HUES48 (cell line): ENCODE measurements around the gene PTPRN2.

Source experiments
- H3K27ac ChIP-seq: one replicate; pipeline ENCODE4 v1.7.0; 2013; ENCODE audit warnings: low read depth, low read length, inconsistent platforms
- H3K27me3 ChIP-seq: 2 replicates; pipeline ENCODE4 v1.6.1; 2013; ENCODE audit warnings: mild to moderate bottlenecking, low read length; ENCODE audit not compliant: control insufficient read depth, insufficient read depth
- H3K36me3 ChIP-seq: 2 replicates; pipeline ENCODE4 v1.6.1; 2013; ENCODE audit warnings: low read length; ENCODE audit not compliant: control insufficient read depth, insufficient read depth
- H3K4me1 ChIP-seq: 2 replicates; pipeline ENCODE4 v1.6.1; 2013; ENCODE audit warnings: mild to moderate bottlenecking, low read length; ENCODE audit not compliant: control insufficient read depth, insufficient read depth
- H3K4me3 ChIP-seq: 2 replicates; pipeline ENCODE4 v1.5.1; 2013; ENCODE audit warnings: mild to moderate bottlenecking, low read depth, low read length
- H3K9ac ChIP-seq: 2 replicates; pipeline ENCODE4 v1.6.1; 2013; ENCODE audit warnings: mild to moderate bottlenecking, low read depth, low read length, moderate library complexity
- H3K9me3 ChIP-seq: 2 replicates; pipeline ENCODE4 v1.6.1; 2013; ENCODE audit warnings: low read length; ENCODE audit not compliant: control insufficient read depth, insufficient read depth

Gene PTPRN2

DNA sequence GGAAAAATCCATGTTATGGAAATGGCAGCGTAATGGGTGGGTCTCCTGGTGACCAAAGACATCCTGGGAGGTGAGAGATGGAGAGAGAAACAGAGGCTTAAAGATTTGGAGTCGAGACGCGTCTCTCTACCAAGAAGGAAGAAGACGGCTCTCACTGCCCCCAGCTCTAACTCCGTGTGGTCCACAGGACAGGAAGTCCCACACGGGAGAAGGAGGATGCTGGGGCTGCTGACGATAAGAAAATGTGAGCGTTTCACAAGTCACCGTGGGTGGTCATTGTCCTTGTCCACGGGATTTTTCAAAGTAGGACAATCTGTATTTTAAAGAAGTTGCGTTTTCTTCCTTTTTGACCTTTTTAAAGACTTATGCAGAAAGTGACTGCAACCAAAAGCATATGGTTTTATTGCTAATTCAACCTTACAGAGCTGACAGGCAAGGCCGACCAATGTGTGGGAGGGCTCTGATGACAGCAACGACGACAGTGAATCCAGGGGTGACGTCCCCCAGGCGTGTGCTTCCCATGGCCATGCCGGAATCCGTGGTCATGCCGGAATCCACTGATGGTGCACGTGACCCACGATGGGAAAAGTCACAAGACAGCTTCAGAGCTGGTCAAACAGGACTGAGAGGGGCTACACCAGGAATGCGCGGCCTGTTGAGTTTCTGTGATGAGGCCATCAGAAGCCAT, 341.2 kb downstream of the PTPRN2 start:
- no peak overlapping the region for H3K4me3 ChIP-seq
- no peaks in the 10 kb centered on the region for H3K27me3 ChIP-seq
- peaks cover 54% of the 10 kb centered on the region for H3K9me3 ChIP-seq
- no peaks in the 10 kb centered on the region for H3K36me3 ChIP-seq
- H3K27ac ChIP-seq: no peak overlapping the region
- no peaks in the 10 kb centered on the region for H3K4me1 ChIP-seq
- H3K9ac ChIP-seq: no peak overlapping the region

DNA sequence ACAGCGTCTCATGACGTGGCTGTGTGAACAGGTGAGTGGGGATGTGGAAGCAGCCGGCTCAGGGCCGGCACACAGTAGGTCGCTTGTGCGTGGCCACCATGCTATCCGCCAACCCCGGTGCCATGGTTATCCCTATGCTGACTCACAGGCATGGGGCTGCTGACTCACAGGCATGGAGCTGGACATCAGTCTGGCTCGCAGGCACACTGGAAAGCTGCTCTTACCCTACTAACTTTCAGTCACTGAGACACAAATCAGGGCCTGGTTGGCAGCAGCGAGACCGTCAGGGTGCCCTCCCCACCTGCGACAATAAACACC, 341.9 kb downstream of the PTPRN2 start:
- H3K27ac ChIP-seq: no peak overlapping the region
- no peaks in the 10 kb centered on the region for H3K27me3 ChIP-seq
- no peaks in the 10 kb centered on the region for H3K4me1 ChIP-seq
- no peak overlapping the region for H3K4me3 ChIP-seq
- H3K36me3 ChIP-seq: no peaks in the 10 kb centered on the region
- H3K9me3 ChIP-seq: peaks cover 54% of the 10 kb centered on the region
- H3K9ac ChIP-seq: no peak overlapping the region

DNA sequence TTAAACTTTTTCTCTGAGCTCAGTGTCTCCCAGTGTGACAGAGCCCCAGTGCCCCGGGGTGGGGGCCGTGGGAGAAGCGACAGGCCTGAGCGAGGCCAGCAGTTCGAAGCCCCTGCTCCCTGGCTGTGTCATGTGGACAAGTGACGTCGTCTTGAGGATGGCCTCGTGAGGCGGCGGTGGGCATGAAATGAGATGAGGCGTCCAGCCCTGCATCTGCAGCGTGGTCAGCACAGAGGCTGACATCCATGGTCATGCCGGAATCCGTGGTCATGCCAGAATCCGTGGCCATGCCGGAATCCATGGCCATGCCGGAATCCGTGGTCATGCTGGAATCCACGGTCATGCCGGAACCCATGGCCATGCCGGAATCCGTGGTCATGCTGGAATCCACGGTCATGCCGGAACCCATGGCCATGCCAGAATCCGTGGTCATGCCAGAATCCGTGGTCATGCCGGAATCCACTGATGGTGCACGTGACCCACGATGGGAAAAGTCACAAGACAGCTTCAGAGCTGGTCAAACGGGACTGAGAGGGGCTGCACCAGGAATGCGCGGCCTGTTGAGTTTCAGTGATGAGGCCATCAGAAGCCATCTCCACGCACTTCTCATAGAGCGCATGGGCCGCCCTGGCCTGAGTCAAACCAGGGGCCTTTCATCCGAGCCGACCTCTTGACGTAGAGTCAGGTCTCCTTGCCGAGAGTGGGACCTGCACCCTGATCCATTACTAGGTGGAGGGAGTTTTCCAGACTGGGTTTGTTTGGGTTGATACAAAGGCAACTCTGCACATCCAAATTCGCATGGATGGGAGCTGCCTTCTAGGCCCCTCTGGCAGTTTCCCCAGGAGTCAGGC, 342.5 kb downstream of the PTPRN2 start:
- no peak overlapping the region for H3K27ac ChIP-seq
- H3K36me3 ChIP-seq: no peaks in the 10 kb centered on the region
- H3K4me1 ChIP-seq: no peaks in the 10 kb centered on the region
- no peaks in the 10 kb centered on the region for H3K27me3 ChIP-seq
- H3K9ac ChIP-seq: no peak overlapping the region
- H3K9me3 ChIP-seq: peaks cover 48% of the 10 kb centered on the region
- H3K4me3 ChIP-seq: no peak overlapping the region

DNA sequence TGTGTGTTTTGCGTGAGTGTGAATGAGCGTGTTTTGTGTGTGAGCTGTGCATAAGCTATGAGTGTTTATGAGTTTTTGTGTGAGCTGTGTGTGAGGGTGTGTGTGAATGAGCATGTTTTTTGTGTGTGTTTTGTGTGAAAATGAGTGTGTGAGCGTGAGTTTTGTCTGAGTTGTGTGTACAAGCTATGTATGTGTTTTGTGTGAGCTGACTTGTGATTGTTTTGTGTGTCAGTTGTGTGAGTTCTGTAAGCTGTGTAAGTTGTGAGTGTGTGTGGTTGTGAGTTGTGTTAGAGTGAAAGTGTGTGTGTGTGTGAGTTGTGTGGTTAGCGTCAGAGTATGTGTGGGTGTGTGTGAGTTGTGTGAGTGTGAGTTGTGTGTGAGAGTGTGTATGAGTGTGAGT, 343.2 kb downstream of the PTPRN2 start:
- Histone ChIP-seq H3K27ac (no peak overlapping the region), H3K4me3 (no peak overlapping the region), H3K9ac (no peak overlapping the region), H3K27me3 (no peaks in the 10 kb centered on the region), H3K36me3 (no peaks in the 10 kb centered on the region), H3K9me3 (peaks cover 43% of the 10 kb centered on the region), H3K4me1 (no peaks in the 10 kb centered on the region)

DNA sequence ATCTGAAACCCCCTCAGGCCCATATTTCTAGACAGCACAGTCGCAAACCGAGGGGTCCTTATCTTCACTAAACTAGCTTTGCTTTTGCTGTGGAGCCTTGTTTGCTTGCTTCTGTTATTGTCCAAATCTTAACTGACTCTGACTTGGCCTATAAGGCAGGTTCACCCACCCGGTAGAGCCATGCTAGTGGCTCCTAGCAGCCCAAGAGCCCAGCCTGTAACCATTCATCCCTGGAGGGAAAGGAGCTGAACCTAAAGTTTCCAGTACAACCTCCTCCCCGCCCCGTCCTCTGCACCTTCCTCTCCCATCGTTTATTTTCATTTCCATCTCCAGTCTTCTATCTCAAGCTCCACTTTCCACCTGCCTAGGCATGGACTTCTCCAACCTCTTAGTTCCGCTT, 345.7 kb downstream of the PTPRN2 start:
- Histone ChIP-seq H3K4me1 (no peaks in the 10 kb centered on the region), H3K36me3 (no peaks in the 10 kb centered on the region), H3K9ac (no peak overlapping the region), H3K27ac (no peak overlapping the region), H3K9me3 (peaks cover 30% of the 10 kb centered on the region), H3K4me3 (no peak overlapping the region), H3K27me3 (no peaks in the 10 kb centered on the region)

DNA sequence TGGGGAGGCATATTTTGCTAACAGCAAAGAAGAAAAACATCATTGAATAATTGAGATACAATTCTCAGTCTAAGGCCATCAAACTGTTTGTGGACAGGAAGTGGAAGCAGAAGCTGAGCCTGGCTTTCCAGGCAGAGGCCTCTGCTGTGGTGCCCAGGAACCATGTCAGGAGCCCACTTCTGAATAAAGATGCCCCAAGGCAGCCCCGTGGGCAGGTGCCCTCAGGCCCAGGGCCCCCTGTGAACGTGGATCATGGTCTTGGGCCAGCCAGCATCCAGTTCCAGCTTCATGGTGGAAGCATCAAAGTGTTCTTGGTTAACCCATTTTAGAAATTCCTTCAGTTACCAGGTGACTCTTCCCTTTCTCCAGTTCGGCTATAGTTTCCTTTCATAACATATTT, 346.8 kb downstream of the PTPRN2 start:
- Histone ChIP-seq H3K27me3 (no peaks in the 10 kb centered on the region), H3K4me1 (no peaks in the 10 kb centered on the region), H3K9me3 (peaks cover 25% of the 10 kb centered on the region), H3K36me3 (no peaks in the 10 kb centered on the region), H3K9ac (no peak overlapping the region), H3K27ac (no peak overlapping the region), H3K4me3 (no peak overlapping the region)

DNA sequence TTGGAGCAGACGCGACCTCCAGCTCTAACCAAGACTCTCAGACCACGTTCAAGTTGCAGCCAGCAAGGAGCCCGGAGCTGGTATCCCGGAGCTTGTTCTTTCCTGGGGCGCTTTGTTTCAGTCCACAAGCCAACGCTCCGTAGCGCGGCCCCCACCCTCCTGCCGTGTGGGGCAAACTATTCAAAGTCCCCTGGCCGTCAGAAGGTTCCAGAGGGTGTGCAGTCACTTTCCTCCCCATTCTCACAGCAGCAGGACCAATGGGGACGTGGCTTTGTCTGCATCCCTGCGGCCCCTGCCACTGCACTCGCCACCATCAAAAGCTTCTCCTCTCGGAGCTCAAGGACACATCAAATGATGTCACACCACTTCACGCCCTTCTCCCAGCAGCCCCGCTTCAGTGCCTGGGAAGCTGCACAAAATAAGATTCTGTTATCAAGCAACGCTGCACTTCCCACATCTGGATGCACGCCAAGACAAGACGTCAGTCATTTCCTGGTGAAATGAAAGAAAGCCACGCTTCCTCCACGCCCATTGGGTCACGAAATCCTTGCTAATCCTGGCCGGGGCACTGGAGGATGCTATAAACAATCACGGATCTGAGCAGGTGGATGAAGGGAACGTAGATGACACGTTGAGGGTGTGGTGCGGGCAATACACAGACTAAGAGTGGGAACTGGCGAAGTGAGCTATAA, 348.2 kb downstream of the PTPRN2 start:
- H3K4me1 ChIP-seq: no peaks in the 10 kb centered on the region
- no peak overlapping the region for H3K9ac ChIP-seq
- H3K9me3 ChIP-seq: peaks cover 13% of the 10 kb centered on the region; the same call in 1 of the 2 replicates
- no peaks in the 10 kb centered on the region for H3K27me3 ChIP-seq
- H3K27ac ChIP-seq: no peak overlapping the region
- no peaks in the 10 kb centered on the region for H3K36me3 ChIP-seq
- H3K4me3 ChIP-seq: no peak overlapping the region

DNA sequence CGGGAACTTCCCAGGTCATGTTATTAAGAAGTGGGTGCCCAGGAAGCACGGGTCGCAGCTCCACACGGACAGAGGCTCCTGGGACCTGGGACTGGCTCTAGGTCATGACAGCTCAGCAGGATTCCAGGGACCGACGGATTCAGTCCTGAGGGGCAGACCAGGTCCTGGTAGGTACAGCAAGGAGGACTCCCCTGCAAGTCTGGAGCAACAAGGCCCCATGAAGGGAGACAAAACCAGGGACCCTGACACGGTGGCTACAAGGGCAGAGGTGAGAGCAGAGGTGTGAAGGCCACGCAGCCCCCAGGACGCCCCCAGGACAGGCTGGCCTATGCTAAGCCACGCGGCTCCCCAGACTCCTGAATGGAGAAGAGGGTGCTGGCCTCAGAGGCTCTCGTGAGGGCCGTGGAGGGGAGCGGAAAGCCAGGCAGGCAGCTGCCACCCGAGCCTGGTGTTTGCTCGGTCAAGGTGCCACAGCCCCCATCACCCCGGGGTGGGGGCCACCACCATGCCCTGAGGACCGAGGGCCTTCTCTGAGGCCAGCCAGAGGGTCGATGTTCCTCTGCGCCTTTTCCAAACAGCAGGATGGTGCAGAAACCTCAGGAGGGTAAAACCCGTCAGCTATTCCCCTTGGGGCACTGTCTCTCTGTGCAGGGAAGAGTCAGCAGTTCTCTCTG, 348.9 kb downstream of the PTPRN2 start:
- H3K27me3 ChIP-seq: no peaks in the 10 kb centered on the region
- no peak overlapping the region for H3K4me3 ChIP-seq
- no peaks in the 10 kb centered on the region for H3K36me3 ChIP-seq
- H3K27ac ChIP-seq: no peak overlapping the region
- peaks cover 11% of the 10 kb centered on the region; the same call in 1 of the 2 replicates for H3K9me3 ChIP-seq
- no peak overlapping the region for H3K9ac ChIP-seq
- H3K4me1 ChIP-seq: no peaks in the 10 kb centered on the region

DNA sequence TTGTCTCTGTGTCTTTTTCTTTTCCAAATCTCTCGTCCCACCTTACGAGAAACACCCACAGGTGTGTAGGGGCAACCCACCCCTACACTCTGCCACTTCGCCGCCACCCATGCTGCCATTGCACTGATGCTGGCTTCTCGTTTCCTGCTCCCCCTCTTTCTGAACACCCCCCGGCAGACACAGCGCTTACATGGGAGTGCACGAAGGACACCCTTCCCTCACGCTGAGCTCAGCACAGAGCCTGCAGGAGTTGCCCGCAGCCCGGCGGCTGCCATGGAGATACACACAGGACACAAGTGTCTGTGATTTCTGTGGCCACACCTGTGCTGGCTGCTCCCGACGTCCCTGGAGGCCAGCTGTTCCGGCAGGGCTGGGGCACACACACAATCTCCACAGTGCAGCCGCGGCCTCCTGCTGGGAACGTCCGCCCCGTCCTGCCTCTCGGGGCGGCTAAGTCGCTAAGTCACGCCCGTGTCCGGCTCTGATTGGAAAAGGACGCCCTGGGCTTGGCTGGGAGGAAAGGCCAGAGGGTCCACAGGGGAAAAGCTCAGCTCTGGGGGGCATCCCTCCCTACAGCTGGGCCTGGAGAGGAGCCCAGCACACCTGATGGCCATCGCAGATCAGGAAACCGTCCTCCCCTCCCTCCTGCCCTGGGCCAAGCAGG, 349.8 kb downstream of the PTPRN2 start:
- Histone ChIP-seq H3K9ac (no peak overlapping the region), H3K9me3 (peaks cover 18% of the 10 kb centered on the region), H3K4me1 (no peaks in the 10 kb centered on the region), H3K4me3 (no peak overlapping the region), H3K36me3 (no peaks in the 10 kb centered on the region), H3K27ac (no peak overlapping the region), H3K27me3 (no peaks in the 10 kb centered on the region)

DNA sequence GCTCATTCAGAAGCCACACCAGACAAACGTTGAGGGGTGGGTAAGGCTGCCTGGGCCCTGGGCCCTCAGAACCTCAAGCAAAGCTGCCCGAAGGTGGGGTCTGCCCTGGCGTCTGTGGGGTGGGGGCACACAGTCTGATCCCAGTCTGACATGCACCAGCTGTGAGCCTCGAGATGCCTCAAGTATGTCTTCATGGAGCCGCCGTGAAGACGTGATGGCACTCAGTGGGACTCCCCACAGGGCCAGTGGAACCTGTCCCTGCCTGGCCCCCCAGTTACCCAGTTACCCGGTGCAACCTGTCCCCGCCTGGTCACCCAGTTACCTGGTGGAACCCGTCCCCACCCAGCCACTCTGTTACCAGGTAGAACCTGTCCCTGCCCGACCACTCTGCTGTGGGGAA, 351.2 kb downstream of the PTPRN2 start:
- H3K9ac ChIP-seq: no peak overlapping the region
- H3K4me3 ChIP-seq: no peak overlapping the region
- no peaks in the 10 kb centered on the region for H3K36me3 ChIP-seq
- no peaks in the 10 kb centered on the region for H3K27me3 ChIP-seq
- H3K9me3 ChIP-seq: peaks cover 8% of the 10 kb centered on the region
- H3K4me1 ChIP-seq: no peaks in the 10 kb centered on the region
- H3K27ac ChIP-seq: no peak overlapping the region
